Measurements from ENCODE around the gene CNTNAP4.

CNTNAP4 gene

GRCh38 chr16:76276745-76277438 lies at the start of gene CNTNAP4:
Gene CNTNAP4, plus strand, starts transcription at chr16:76277401. Its CDS starts 262 bp downstream, at chr16:76277663.
- Histone ChIP-seq H3K9ac (ENCODE audit: low read depth, low read length) (no peak within 1 kb of the TSS), H3K4me1 (ENCODE audit: insufficient read depth, low read length) (no peaks in the 10 kb centered on the region), H3K36me3 (ENCODE audit: insufficient read depth, low read depth, low read length) (no peaks in the 10 kb centered on the region), H3K27ac (ENCODE audit: low read length) (no peak within 1 kb of the TSS), H3K27me3 (ENCODE audit: insufficient read depth, low read length) (peaks cover 22% of the 10 kb centered on the region), H3K4me3 (ENCODE audit: low read length) (peak within 1 kb of the TSS; percentile 60; the same call in 1 of the 2 replicates), H3K9me3 (ENCODE audit: insufficient read depth, low read depth, low read length) (no peaks in the 10 kb centered on the region)

GRCh38 chr16:76228546-76229146 lies 48.6 kb upstream of the CNTNAP4 start:
- Histone ChIP-seq H3K9me3 (ENCODE audit: insufficient read depth, low read depth, low read length) (no peaks in the 10 kb centered on the region), H3K36me3 (ENCODE audit: insufficient read depth, low read depth, low read length) (no peaks in the 10 kb centered on the region), H3K4me3 (ENCODE audit: low read length) (no peak overlapping the region), H3K27me3 (ENCODE audit: insufficient read depth, low read length) (peaks cover 25% of the 10 kb centered on the region), H3K27ac (ENCODE audit: low read length) (no peak overlapping the region), H3K4me1 (ENCODE audit: insufficient read depth, low read length) (peaks cover 1% of the 10 kb centered on the region; the same call in 1 of the 2 replicates), H3K9ac (ENCODE audit: low read depth, low read length) (no peak overlapping the region)

- Histone ChIP-seq H3K36me3 (ENCODE audit: insufficient read depth, low read depth, low read length) (no peaks in the 10 kb centered on the region), H3K4me1 (ENCODE audit: insufficient read depth, low read length) (no peaks in the 10 kb centered on the region), H3K27ac (ENCODE audit: low read length) (no peak overlapping the region), H3K9me3 (ENCODE audit: insufficient read depth, low read depth, low read length) (no peaks in the 10 kb centered on the region), H3K4me3 (ENCODE audit: low read length) (no peak overlapping the region), H3K9ac (ENCODE audit: low read depth, low read length) (no peak overlapping the region), H3K27me3 (ENCODE audit: insufficient read depth, low read length) (no peaks in the 10 kb centered on the region; the same call in 1 of the 2 replicates)
Observed at GRCh38 chr16:76232704-76233103, 44.5 kb upstream of the CNTNAP4 start.

GRCh38 chr16:76235025-76235424 lies 42.2 kb upstream of the CNTNAP4 start:
- Histone ChIP-seq H3K27me3 (ENCODE audit: insufficient read depth, low read length) (no peaks in the 10 kb centered on the region; the same call in 1 of the 2 replicates), H3K9me3 (ENCODE audit: insufficient read depth, low read depth, low read length) (no peaks in the 10 kb centered on the region), H3K4me3 (ENCODE audit: low read length) (no peak overlapping the region), H3K9ac (ENCODE audit: low read depth, low read length) (no peak overlapping the region), H3K36me3 (ENCODE audit: insufficient read depth, low read depth, low read length) (no peaks in the 10 kb centered on the region), H3K27ac (ENCODE audit: low read length) (no peak overlapping the region), H3K4me1 (ENCODE audit: insufficient read depth, low read length) (no peaks in the 10 kb centered on the region)

GRCh38 chr16:76235426-76235825 lies 41.8 kb upstream of the CNTNAP4 start:
- H3K4me1 ChIP-seq (ENCODE audit: insufficient read depth, low read length), result no peaks in the 10 kb centered on the region
- no peaks in the 10 kb centered on the region for H3K9me3 ChIP-seq (ENCODE audit: insufficient read depth, low read depth, low read length)
- H3K36me3 ChIP-seq (ENCODE audit: insufficient read depth, low read depth, low read length), result no peaks in the 10 kb centered on the region
- no peaks in the 10 kb centered on the region; the same call in 1 of the 2 replicates for H3K27me3 ChIP-seq (ENCODE audit: insufficient read depth, low read length)
- no peak overlapping the region for H3K4me3 ChIP-seq (ENCODE audit: low read length)
- H3K27ac ChIP-seq (ENCODE audit: low read length), result no peak overlapping the region
- H3K9ac ChIP-seq (ENCODE audit: low read depth, low read length), result no peak overlapping the region

- Histone ChIP-seq H3K4me1 (ENCODE audit: insufficient read depth, low read length) (no peaks in the 10 kb centered on the region), H3K4me3 (ENCODE audit: low read length) (no peak overlapping the region), H3K27me3 (ENCODE audit: insufficient read depth, low read length) (no peaks in the 10 kb centered on the region), H3K36me3 (ENCODE audit: insufficient read depth, low read depth, low read length) (no peaks in the 10 kb centered on the region), H3K9me3 (ENCODE audit: insufficient read depth, low read depth, low read length) (no peaks in the 10 kb centered on the region), H3K27ac (ENCODE audit: low read length) (no peak overlapping the region), H3K9ac (ENCODE audit: low read depth, low read length) (no peak overlapping the region)
Observed at GRCh38 chr16:76237471-76237870, 39.7 kb upstream of the CNTNAP4 start.

- Histone ChIP-seq H3K36me3 (ENCODE audit: insufficient read depth, low read depth, low read length) (no peaks in the 10 kb centered on the region), H3K27me3 (ENCODE audit: insufficient read depth, low read length) (no peaks in the 10 kb centered on the region), H3K9me3 (ENCODE audit: insufficient read depth, low read depth, low read length) (no peaks in the 10 kb centered on the region), H3K4me3 (ENCODE audit: low read length) (no peak overlapping the region), H3K9ac (ENCODE audit: low read depth, low read length) (no peak overlapping the region), H3K27ac (ENCODE audit: low read length) (no peak overlapping the region), H3K4me1 (ENCODE audit: insufficient read depth, low read length) (no peaks in the 10 kb centered on the region)
Observed at GRCh38 chr16:76241755-76242154, 35.4 kb upstream of the CNTNAP4 start.

GRCh38 chr16:76243620-76244019 lies 33.6 kb upstream of the CNTNAP4 start:
- no peak overlapping the region for H3K27ac ChIP-seq (ENCODE audit: low read length)
- no peaks in the 10 kb centered on the region for H3K27me3 ChIP-seq (ENCODE audit: insufficient read depth, low read length)
- H3K4me1 ChIP-seq (ENCODE audit: insufficient read depth, low read length), result no peaks in the 10 kb centered on the region
- no peaks in the 10 kb centered on the region for H3K36me3 ChIP-seq (ENCODE audit: insufficient read depth, low read depth, low read length)
- H3K9ac ChIP-seq (ENCODE audit: low read depth, low read length), result no peak overlapping the region
- no peak overlapping the region for H3K4me3 ChIP-seq (ENCODE audit: low read length)
- no peaks in the 10 kb centered on the region for H3K9me3 ChIP-seq (ENCODE audit: insufficient read depth, low read depth, low read length)

- Histone ChIP-seq H3K9ac (ENCODE audit: low read depth, low read length) (no peak overlapping the region), H3K36me3 (ENCODE audit: insufficient read depth, low read depth, low read length) (no peaks in the 10 kb centered on the region), H3K4me1 (ENCODE audit: insufficient read depth, low read length) (no peaks in the 10 kb centered on the region), H3K9me3 (ENCODE audit: insufficient read depth, low read depth, low read length) (no peaks in the 10 kb centered on the region), H3K4me3 (ENCODE audit: low read length) (no peak overlapping the region), H3K27me3 (ENCODE audit: insufficient read depth, low read length) (no peaks in the 10 kb centered on the region), H3K27ac (ENCODE audit: low read length) (no peak overlapping the region)
Observed at GRCh38 chr16:76246587-76246986, 30.6 kb upstream of the CNTNAP4 start.

- no peaks in the 10 kb centered on the region for H3K9me3 ChIP-seq (ENCODE audit: insufficient read depth, low read depth, low read length)
- H3K27ac ChIP-seq (ENCODE audit: low read length), result no peak overlapping the region
- no peaks in the 10 kb centered on the region for H3K27me3 ChIP-seq (ENCODE audit: insufficient read depth, low read length)
- peaks cover 4% of the 10 kb centered on the region; the same call in 1 of the 2 replicates for H3K4me1 ChIP-seq (ENCODE audit: insufficient read depth, low read length)
- H3K9ac ChIP-seq (ENCODE audit: low read depth, low read length), result no peak overlapping the region
- no peaks in the 10 kb centered on the region for H3K36me3 ChIP-seq (ENCODE audit: insufficient read depth, low read depth, low read length)
- no peak overlapping the region for H3K4me3 ChIP-seq (ENCODE audit: low read length)
Observed at GRCh38 chr16:76265434-76266045, 11.7 kb upstream of the CNTNAP4 start.

- H3K4me3 ChIP-seq (ENCODE audit: low read length), result no peak overlapping the region
- H3K9me3 ChIP-seq (ENCODE audit: insufficient read depth, low read depth, low read length), result peaks cover 7% of the 10 kb centered on the region; the same call in 1 of the 2 replicates
- H3K27me3 ChIP-seq (ENCODE audit: insufficient read depth, low read length), result no peaks in the 10 kb centered on the region
- H3K9ac ChIP-seq (ENCODE audit: low read depth, low read length), result no peak overlapping the region
- H3K36me3 ChIP-seq (ENCODE audit: insufficient read depth, low read depth, low read length), result no peaks in the 10 kb centered on the region
- no peak overlapping the region for H3K27ac ChIP-seq (ENCODE audit: low read length)
- H3K4me1 ChIP-seq (ENCODE audit: insufficient read depth, low read length), result peaks cover 4% of the 10 kb centered on the region; the same call in 1 of the 2 replicates
Observed at GRCh38 chr16:76268824-76269223, 8.4 kb upstream of the CNTNAP4 start.

Measured in iPS-20b (cell line).